H1 (cell line): Measurements from ENCODE around the gene GNG12. TPM values are rescaled to one million over a fixed set of nuclear protein-coding genes. Genes with fewer than 3 reads are reported as not detected.

Experiments used
- GABPA ChIP-seq: IDR thresholded peaks from 2 replicates; pipeline ENCODE4 v1.6.1; 2011; ENCODE audit warnings: mild to moderate bottlenecking, low read length, moderate library complexity, borderline replicate concordance; ENCODE audit not compliant: insufficient read depth
- RAD21 ChIP-seq, 2 experiments: IDR thresholded peaks in 1 of 2; conservative IDR thresholded peaks in 1 of 2; 2 replicates each; pipeline ENCODE4 v1.6.1; 2011; ENCODE audit warnings: low read depth in 2 of 2, low read length in 2 of 2, improper control_type of control experiment in 1 of 2, inconsistent platforms in 1 of 2, mild to moderate bottlenecking in 1 of 2, moderate library complexity in 1 of 2
- TCF12 ChIP-seq: IDR thresholded peaks from 2 replicates; pipeline ENCODE4 v1.6.1; 2011; ENCODE audit warnings: low read depth, mild to moderate bottlenecking, low read length
- polyA plus RNA-seq, 7 experiments: library from polyadenylated mRNA; depleted of rRNA in 3 of 7; stranded (reverse) in 5 of 7; unstranded in 2 of 7; fragments of >200 nt in 5 of 7; fragments of 200-250 nt in 2 of 7; gene quantifications; 1 replicate in 5 of 7; 2 replicates in 1 of 7; 4 replicates in 1 of 7; pipeline versions ENCODE4 v1.2.1 to v1.2.3, GENCODE V29; 2011 to 2013; ENCODE audit warnings: missing spikeins in 2 of 7, mixed read lengths in 2 of 7
- total RNA-seq: library from RNA; stranded (reverse); fragmentation: NEBNext Ultra II Directional; extraction: Animal tissue kit (Norgen Biotek cat#: 25700); gene quantifications from 2 replicates; pipeline ENCODE4 v1.2.1, GENCODE V29; 2021

GNG12 gene
- total and polyA plus RNA-seq, 2 of the 8 experiments (the other 6 are each of a cell fraction or from before 2014, with no cell fraction given): 11.4 to 35.8 TPM

GRCh38 chr1:67653304-67653703 lies 180.0 kb downstream of the GNG12 start (continued):
- TF ChIP-seq RAD21 (IDR thresholded peaks at IDR 0.05 in 1 of 2, conservative IDR thresholded peaks at IDR 0.05 in 1 of 2; ENCODE audit: low read depth in 2 of 2, low read length in 2 of 2) (no peak), GABPA (no peak), TCF12 (no peak)
